ENCODE data around the gene NBPF20.
"Not testable (repeated sequence)": the region's sequence is repeated elsewhere in the genome, so short reads cannot be mapped to it uniquely, and the experiment has no call there.

DNA sequence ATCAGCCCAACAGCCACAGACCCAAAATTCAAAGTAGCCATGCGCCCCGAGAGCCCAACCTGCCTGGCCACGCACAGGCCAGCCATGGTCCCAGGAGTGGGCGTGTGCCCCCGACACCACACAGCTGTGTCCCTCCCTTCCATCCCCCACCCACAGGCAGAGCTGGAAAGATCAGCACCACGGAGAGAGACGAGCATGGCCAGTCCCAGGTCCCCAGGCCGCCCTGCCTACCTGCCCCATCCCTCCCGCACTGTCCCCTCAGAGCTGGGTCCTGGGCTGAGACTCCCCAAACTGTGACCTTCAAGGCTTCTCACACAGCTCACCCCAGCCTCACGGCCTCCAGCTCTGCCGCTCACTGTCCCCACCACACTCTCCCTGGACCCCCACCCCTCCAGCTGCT, 19.8 kb upstream of the NBPF20 start:
- TF ChIP-seq, protein P1, sequence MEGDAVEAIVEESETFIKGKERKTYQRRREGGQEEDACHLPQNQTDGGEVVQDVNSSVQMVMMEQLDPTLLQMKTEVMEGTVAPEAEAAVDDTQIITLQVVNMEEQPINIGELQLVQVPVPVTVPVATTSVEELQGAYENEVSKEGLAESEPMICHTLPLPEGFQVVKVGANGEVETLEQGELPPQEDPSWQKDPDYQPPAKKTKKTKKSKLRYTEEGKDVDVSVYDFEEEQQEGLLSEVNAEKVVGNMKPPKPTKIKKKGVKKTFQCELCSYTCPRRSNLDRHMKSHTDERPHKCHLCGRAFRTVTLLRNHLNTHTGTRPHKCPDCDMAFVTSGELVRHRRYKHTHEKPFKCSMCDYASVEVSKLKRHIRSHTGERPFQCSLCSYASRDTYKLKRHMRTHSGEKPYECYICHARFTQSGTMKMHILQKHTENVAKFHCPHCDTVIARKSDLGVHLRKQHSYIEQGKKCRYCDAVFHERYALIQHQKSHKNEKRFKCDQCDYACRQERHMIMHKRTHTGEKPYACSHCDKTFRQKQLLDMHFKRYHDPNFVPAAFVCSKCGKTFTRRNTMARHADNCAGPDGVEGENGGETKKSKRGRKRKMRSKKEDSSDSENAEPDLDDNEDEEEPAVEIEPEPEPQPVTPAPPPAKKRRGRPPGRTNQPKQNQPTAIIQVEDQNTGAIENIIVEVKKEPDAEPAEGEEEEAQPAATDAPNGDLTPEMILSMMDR (IDR thresholded peaks at IDR 0.05; ENCODE audit: poor library complexity, severe bottlenecking): not testable (repeated sequence)
- TF ChIP-seq EP300 (conservative IDR thresholded peaks at IDR 0.05; ENCODE audit: poor library complexity, severe bottlenecking); EZH2 (IDR thresholded peaks at IDR 0.05; ENCODE audit: borderline replicate concordance, insufficient read depth, low read length, poor library complexity, severe bottlenecking); POLR2AphosphoS5 (IDR thresholded peaks at IDR 0.05): not testable (repeated sequence)

All from neural cell (in vitro differentiated cells).